Tibial nerve (tissue), 3 donors: ENCODE measurements around the gene UBE2L5.

Source experiments
- CTCF ChIP-seq, 5 experiments: fragments of 200-600 bp in 3 of 5; fragments of 450-650 bp in 2 of 5; sonication (generic) in 3 of 5; IDR thresholded peaks; one replicate each; pipeline ENCODE4 v1.5.1; 2016 to 2019; ENCODE audit warnings: antibody characterized with exemption in 5 of 5, mild to moderate bottlenecking in 3 of 5, moderate library complexity in 2 of 5
- POLR2A ChIP-seq, 2 donors: fragments of 450-650 bp; IDR thresholded peaks; one replicate each; pipeline ENCODE4 v1.6.1; 2017; ENCODE audit warnings: antibody characterized with exemption in 2 of 2, mild to moderate bottlenecking in 2 of 2, moderate library complexity in 2 of 2

- TF ChIP-seq POLR2A (IDR thresholded peaks at IDR 0.05) = no peak
- no peak for TF ChIP-seq CTCF (IDR thresholded peaks at IDR 0.05)
These were observed 23.7 kb upstream of the UBE2L5 start for GRCh38 chr13:30398601-30399072.
